Effector CD8-positive, alpha-beta T cell (primary cell): ENCODE data around the gene NRP1.
"Not testable (repeated sequence)": the region's sequence is repeated elsewhere in the genome, so short reads cannot be mapped to it uniquely, and the experiment has no call there.

ENCODE experiments used
- DNase-seq: peaks from one replicate; lab custom pipeline; 2025; lab: John Stamatoyannopoulos, UW

NRP1 gene

GRCh38 chr10:33150146-33150545, 184.3 kb downstream of the NRP1 start:
- DNase-seq: no peak

GRCh38 chr10:33147013-33147310, 187.5 kb downstream of the NRP1 start:
- DNase-seq: no peak

GRCh38 chr10:33146189-33147012, 188.1 kb downstream of the NRP1 start:
- DNase-seq: no peak

GRCh38 chr10:33145451-33146188, 188.8 kb downstream of the NRP1 start:
- DNase-seq: no peak

- no peak for DNase-seq
Observed at GRCh38 chr10:33143160-33143728, 191.2 kb downstream of the NRP1 start.

- no peak for DNase-seq
Observed at GRCh38 chr10:33142295-33142694, 192.2 kb downstream of the NRP1 start.

- DNase-seq: no peak
Observed at GRCh38 chr10:33141251-33141650, 193.2 kb downstream of the NRP1 start.

GRCh38 chr10:33139181-33139646, 195.3 kb downstream of the NRP1 start:
- DNase-seq: peak; percentile 45

- not testable (repeated sequence) for DNase-seq
Observed at GRCh38 chr10:33138686-33139085, 195.8 kb downstream of the NRP1 start.

GRCh38 chr10:33137356-33138005, 197.0 kb downstream of the NRP1 start:
- DNase-seq: no peak

- no peak for DNase-seq
Observed at GRCh38 chr10:33136781-33137180, 197.7 kb downstream of the NRP1 start.

GRCh38 chr10:33136271-33136670, 198.2 kb downstream of the NRP1 start:
- no peak for DNase-seq

- no peak for DNase-seq
Observed at GRCh38 chr10:33134011-33134751, 200.3 kb downstream of the NRP1 start.

- no peak for DNase-seq
Observed at GRCh38 chr10:33133557-33133956, 200.9 kb downstream of the NRP1 start.

GRCh38 chr10:33132626-33133025, 201.8 kb downstream of the NRP1 start:
- no peak for DNase-seq

- no peak for DNase-seq
Observed at GRCh38 chr10:33129996-33130386, 204.5 kb downstream of the NRP1 start.

GRCh38 chr10:33129141-33129995, 205.1 kb downstream of the NRP1 start:
- no peak for DNase-seq

GRCh38 chr10:33127622-33128021, 206.8 kb downstream of the NRP1 start:
- no peak for DNase-seq
